ENCODE data around the gene HOXC10.

Gene HOXC10

DNA sequence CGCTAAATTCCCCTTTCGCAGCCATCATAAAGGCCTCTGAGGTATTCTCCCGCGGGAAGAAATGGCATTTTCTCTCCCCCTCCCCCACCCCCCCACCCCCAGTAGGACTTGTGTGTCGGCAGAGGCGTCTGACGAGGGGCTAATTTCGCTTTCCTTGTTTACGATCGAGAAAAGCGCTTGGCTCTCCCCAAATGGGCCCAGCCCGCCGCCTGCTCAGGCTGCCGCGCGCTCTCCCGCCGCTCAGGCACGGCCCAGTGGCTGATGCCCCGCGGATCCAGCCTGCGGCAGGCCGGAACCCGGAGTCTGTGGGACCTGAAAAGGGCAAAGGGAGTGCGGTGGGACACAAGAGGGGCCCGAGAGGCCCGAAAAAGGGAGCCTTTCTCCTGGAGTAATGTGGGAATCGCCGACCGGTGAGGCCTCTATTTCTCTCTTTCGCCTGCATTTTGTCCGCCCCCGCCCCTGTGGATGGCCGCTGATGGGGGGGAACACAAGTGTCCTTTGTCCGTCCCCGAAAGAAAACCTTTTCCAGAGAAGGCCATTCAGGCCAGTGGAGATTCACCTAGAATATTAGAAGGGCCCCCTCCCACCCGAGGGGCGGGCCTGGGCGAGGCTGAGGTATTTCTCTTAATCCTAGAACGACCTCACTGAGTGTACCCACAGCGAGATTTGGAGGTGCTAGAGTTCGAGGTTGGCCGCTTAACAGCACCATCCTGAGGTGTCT, 34.3 kb downstream of the HOXC10 start:
- Histone ChIP-seq H3K4me1 (ENCODE audit: insufficient read depth, low read length) (no peaks in the 10 kb centered on the region), H3K36me3 (ENCODE audit: insufficient read depth, low read length) (no peaks in the 10 kb centered on the region), H3K9me3 (ENCODE audit: control insufficient read depth, insufficient read depth, low read length) (no peaks in the 10 kb centered on the region), H3K9ac (ENCODE audit: low read depth, low read length) (no peak overlapping the region; the same call in 1 of the 2 replicates)

- H3K4me1 ChIP-seq (ENCODE audit: insufficient read depth, low read length): no peaks in the 10 kb centered on the region
Observed at GRCh38 chr12:54019924-54020590, 35.1 kb downstream of the HOXC10 start.

DNA sequence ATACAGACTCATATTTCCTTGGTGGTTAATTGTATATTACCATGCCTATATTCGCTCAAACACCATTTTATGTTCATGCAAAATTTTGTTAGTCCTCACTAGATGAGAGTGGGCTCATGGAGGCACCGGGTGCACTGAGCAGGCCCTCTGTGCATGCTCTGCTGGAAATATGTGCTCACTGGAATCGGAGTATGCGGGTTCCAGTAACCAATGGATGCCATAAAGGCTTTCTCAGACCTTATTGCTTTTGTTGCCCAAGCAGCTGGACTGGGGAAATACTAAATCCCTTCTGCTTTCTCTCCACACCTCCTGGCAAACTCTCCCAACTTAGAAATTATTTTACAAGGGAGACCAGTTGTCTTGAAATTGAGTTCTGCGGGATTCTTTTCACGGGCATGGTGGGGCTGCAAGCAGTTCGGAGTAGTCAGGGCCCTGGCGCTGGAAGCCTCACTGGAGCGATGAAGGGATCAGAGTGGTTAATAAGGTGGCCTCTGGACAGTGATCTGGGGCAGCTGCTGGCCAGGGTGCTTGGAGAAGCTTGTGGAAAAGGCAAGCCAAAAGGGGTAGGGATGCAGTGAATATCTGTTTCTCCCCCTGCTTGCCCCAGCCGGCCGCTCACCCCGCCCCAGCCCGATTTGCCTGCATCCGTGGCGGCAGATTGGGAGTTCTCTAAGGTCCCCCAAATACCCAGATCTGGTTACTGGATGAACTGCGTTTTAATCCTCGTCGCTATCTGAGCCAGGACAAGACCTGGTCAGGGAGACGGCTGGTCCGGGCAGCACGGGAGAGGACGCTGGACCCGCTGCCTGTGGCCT, 35.9 kb downstream of the HOXC10 start:
- H3K4me1 ChIP-seq (ENCODE audit: insufficient read depth, low read length): no peaks in the 10 kb centered on the region
- H3K36me3 ChIP-seq (ENCODE audit: insufficient read depth, low read length): no peaks in the 10 kb centered on the region
- no peak overlapping the region for H3K9ac ChIP-seq (ENCODE audit: low read depth, low read length)
- no peaks in the 10 kb centered on the region for H3K9me3 ChIP-seq (ENCODE audit: control insufficient read depth, insufficient read depth, low read length)

More at GRCh38 chr12:54019924-54020590, 35.1 kb downstream of the HOXC10 start:
- Histone ChIP-seq H3K36me3 (ENCODE audit: insufficient read depth, low read length) (no peaks in the 10 kb centered on the region), H3K9me3 (ENCODE audit: control insufficient read depth, insufficient read depth, low read length) (no peaks in the 10 kb centered on the region), H3K9ac (ENCODE audit: low read depth, low read length) (no peak overlapping the region)

DNA sequence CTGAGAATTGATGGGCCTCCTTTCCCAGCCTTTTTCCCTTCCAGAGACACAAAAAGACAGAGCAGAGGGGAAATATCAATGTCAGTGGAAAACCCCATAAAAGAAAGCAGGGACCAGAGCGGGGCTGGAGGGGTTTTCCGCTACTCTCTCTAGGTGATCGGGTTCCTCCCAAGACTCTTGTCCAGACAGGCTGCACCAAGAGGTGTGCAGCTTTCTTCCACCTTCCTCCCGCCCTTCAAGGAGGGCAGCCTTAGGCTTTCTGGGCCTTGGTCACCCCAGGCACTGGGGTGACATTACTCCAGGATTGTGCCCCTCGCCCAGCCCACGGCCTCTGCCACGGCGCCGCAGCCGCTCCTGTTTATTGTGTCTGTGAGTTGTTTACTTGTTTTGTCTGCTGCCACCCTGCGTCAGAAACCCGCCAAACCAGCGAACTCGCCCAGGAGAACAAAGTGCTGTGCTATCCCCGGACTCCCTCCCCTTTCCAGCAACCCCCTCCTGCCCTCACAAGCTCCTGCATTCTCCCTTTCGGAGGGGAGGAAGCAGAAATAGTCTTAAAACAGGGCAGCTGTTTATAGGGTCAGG, 36.6 kb downstream of the HOXC10 start:
- Histone ChIP-seq H3K4me1 (ENCODE audit: insufficient read depth, low read length) (no peaks in the 10 kb centered on the region), H3K9me3 (ENCODE audit: control insufficient read depth, insufficient read depth, low read length) (no peaks in the 10 kb centered on the region), H3K36me3 (ENCODE audit: insufficient read depth, low read length) (no peaks in the 10 kb centered on the region), H3K9ac (ENCODE audit: low read depth, low read length) (no peak overlapping the region)

GRCh38 chr12:54022960-54023884, 38.3 kb downstream of the HOXC10 start:
- H3K9me3 ChIP-seq (ENCODE audit: control insufficient read depth, insufficient read depth, low read length): no peaks in the 10 kb centered on the region
- H3K9ac ChIP-seq (ENCODE audit: low read depth, low read length): no peak overlapping the region
- no peaks in the 10 kb centered on the region for H3K4me1 ChIP-seq (ENCODE audit: insufficient read depth, low read length)
- H3K36me3 ChIP-seq (ENCODE audit: insufficient read depth, low read length): no peaks in the 10 kb centered on the region

DNA sequence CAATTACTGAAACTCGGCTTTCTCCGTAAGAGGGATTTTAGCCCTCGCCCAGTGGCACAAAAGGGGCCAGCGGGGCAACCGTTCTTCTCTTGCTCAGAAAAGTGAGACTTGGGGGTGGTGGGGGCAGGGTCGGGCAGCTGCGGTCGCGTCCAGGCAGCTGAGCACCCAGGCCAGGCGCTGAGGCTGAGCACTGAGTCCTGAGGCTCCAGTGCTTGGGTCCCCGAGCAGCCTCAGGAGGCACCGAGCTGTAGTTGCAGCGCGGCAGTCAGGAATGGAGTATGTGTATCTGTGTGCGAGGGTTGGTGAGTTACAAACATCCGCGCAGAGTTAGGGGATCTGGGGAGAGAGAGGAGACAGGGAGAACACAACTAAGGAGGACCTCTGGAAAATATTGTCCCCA, 39.2 kb downstream of the HOXC10 start:
- H3K9me3 ChIP-seq (ENCODE audit: control insufficient read depth, insufficient read depth, low read length): no peaks in the 10 kb centered on the region
- 0 out of 2 replicates have a peak, but pooled peaks cover 4% of the 10 kb centered on the region for H3K4me1 ChIP-seq (ENCODE audit: insufficient read depth, low read length)
- no peak overlapping the region for H3K9ac ChIP-seq (ENCODE audit: low read depth, low read length)
- no peaks in the 10 kb centered on the region for H3K36me3 ChIP-seq (ENCODE audit: insufficient read depth, low read length)

- H3K36me3 ChIP-seq (ENCODE audit: insufficient read depth, low read length): no peaks in the 10 kb centered on the region
- H3K9ac ChIP-seq (ENCODE audit: low read depth, low read length): no peak overlapping the region
- H3K4me1 ChIP-seq (ENCODE audit: insufficient read depth, low read length): 0 out of 2 replicates have a peak, but pooled peaks cover 4% of the 10 kb centered on the region
- H3K9me3 ChIP-seq (ENCODE audit: control insufficient read depth, insufficient read depth, low read length): no peaks in the 10 kb centered on the region
Observed at GRCh38 chr12:54024581-54025305, 39.8 kb downstream of the HOXC10 start.

DNA sequence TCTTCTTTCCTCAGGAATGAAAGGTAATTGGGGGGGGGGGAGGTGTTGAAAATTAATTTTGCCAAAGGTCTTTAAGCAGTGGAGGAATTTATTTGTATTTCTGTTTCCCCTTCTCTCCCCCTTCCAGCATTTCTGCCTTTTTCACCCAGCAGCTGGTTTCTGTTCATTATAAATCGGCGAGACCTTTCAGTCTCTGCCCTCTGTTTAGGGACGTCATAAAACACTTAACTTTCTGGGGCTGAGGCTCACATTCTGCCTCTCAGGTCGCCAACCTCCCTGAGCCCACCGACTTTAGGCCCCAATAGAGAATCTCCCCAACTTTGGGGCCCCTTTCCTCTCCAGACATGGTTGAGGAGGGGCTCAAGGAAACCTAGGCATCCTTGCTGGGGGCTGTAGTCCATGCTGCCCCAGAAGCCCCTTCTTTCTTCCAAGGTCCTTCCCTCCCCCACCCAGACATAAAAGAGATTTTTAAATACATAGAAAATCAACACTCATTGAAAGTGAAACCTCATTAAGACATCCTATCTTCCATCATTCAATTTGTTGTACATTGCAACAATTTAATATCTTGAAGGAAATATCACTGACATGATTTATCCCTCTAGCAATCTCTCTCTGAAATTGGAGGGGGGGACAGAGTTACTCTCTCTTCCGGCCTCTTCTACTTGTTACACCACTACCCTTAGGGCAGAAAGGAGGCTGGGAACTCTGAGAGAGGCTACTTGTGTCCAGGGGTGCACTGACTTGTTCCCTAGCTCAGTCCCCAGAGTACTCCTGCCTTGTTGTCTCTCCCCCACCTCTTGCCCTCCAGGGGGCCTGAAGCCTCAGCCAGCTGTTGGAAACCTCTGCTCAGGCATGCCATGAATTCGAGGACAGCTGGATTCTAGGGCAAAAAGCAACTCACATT, 40.8 kb downstream of the HOXC10 start:
- Histone ChIP-seq H3K9me3 (ENCODE audit: control insufficient read depth, insufficient read depth, low read length) (no peaks in the 10 kb centered on the region), H3K4me1 (ENCODE audit: insufficient read depth, low read length) (0 out of 2 replicates have a peak, but pooled peaks cover 4% of the 10 kb centered on the region), H3K36me3 (ENCODE audit: insufficient read depth, low read length) (no peaks in the 10 kb centered on the region), H3K9ac (ENCODE audit: low read depth, low read length) (no peak overlapping the region)

GRCh38 chr12:54026640-54027441, 41.9 kb downstream of the HOXC10 start:
- no peak overlapping the region for H3K9ac ChIP-seq (ENCODE audit: low read depth, low read length)
- H3K36me3 ChIP-seq (ENCODE audit: insufficient read depth, low read length): no peaks in the 10 kb centered on the region
- 0 out of 2 replicates have a peak, but pooled peaks cover 4% of the 10 kb centered on the region for H3K4me1 ChIP-seq (ENCODE audit: insufficient read depth, low read length)
- H3K9me3 ChIP-seq (ENCODE audit: control insufficient read depth, insufficient read depth, low read length): no peaks in the 10 kb centered on the region

DNA sequence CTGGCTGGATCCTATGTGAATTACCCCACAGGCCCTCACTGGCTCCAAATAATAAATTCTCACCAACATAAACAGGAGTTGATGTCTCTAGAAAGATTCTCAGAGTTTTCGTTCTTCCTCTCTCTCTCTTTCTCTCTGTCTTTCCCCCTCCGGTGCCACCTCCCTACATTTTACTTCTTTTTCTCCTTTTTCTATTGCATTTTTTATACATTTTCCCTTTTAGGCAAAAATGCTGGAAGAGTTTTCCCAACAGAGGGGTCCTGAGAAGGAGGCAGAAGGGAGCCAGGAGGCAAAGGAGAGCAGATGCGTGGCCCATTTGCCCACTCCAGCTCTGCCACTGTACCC, 42.5 kb downstream of the HOXC10 start:
- Histone ChIP-seq H3K9me3 (ENCODE audit: control insufficient read depth, insufficient read depth, low read length) (no peaks in the 10 kb centered on the region), H3K9ac (ENCODE audit: low read depth, low read length) (no peak overlapping the region), H3K36me3 (ENCODE audit: insufficient read depth, low read length) (no peaks in the 10 kb centered on the region), H3K4me1 (ENCODE audit: insufficient read depth, low read length) (0 out of 2 replicates have a peak, but pooled peaks cover 4% of the 10 kb centered on the region)

DNA sequence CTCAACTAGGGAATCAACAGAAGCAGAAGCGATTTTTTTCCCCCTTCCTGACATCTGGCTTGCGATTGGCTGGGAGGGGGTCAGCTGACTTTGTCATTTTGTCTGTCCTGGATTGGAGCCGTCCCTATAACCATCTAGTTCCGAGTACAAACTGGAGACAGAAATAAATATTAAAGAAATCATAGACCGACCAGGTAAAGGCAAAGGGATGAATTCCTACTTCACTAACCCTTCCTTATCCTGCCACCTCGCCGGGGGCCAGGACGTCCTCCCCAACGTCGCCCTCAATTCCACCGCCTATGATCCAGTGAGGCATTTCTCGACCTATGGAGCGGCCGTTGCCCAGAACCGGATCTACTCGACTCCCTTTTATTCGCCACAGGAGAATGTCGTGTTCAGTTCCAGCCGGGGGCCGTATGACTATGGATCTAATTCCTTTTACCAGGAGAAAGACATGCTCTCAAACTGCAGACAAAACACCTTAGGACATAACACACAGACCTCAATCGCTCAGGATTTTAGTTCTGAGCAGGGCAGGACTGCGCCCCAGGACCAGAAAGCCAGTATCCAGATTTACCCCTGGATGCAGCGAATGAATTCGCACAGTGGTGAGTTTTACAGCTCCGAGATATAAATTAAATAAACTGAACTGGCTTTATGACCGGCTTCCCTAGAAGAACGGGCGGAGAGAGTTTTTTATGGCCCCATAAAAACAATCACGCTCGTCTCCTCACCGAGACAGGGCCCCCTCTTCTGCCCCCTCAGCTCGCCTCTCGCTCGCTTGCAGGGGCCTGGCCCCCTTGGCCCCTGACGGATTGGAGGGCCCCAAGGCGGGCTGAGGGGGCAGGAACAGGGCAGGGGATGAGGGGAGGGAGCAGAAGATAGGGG, 43.6 kb downstream of the HOXC10 start, which contains the start of gene HOXC6:
HOXC6 (plus strand) TSS at position 127 of the 888 bp plus-strand sequence; CDS start at position 209, 82 bp downstream.
- Histone ChIP-seq H3K9me3 (ENCODE audit: control insufficient read depth, insufficient read depth, low read length) (no peaks in the 10 kb centered on the region), H3K9ac (ENCODE audit: low read depth, low read length) (peak within 1 kb of the TSS; percentile 0; the same call in 1 of the 2 replicates), H3K36me3 (ENCODE audit: insufficient read depth, low read length) (no peaks in the 10 kb centered on the region), H3K4me1 (ENCODE audit: insufficient read depth, low read length) (peaks cover 4% of the 10 kb centered on the region; the same call in 1 of the 2 replicates)
